PC-9 (cell line): ENCODE results near the gene ATG10. TPM values are rescaled to one million over a fixed set of nuclear protein-coding genes. Genes with fewer than 3 reads are reported as not detected.
"Not testable (repeated sequence)": the region's sequence is repeated elsewhere in the genome, so short reads cannot be mapped to it uniquely, and the experiment has no call there.

Source experiments
- BruUV-seq: library from RNA; stranded (reverse); fragments of 400-500 nt; replicated peaks from 2 replicates; lab custom pipeline; 2021; lab: Mats Ljungman, UMichigan
- CTCF ChIA-PET: fragments of 300-600 bp; sonication (Branson Sonifier 250); formaldehyde crosslinking; loops from one replicate; lab custom pipeline; 2022; ENCODE audit warnings: antibody characterized with exemption; lab: Charles Lee
- POLR2A ChIA-PET: fragments of 300-600 bp; sonication (Branson Sonifier 250); formaldehyde crosslinking; loops from one replicate; lab custom pipeline; 2022; ENCODE audit warnings: antibody characterized with exemption; ENCODE audit not compliant: unreplicated experiment; lab: Charles Lee
- DNase-seq, 2 experiments: peaks; one replicate each; pipeline versions ENCODE4 v3.0.0 to v3.0.0-alpha.2; 2015 to 2022; ENCODE audit warnings: mixed read lengths in 1 of 2
- H2AFZ ChIP-seq: fragments of 200-600 bp; sonication (generic); 2 replicates; pipeline ENCODE4 v1.8.1; 2017; ENCODE audit warnings: antibody characterized with exemption
- H3F3A ChIP-seq: fragments of 200-600 bp; sonication (generic); 2 replicates; pipeline ENCODE4 v1.8.1; 2017; ENCODE audit warnings: antibody characterized with exemption, mild to moderate bottlenecking, low read depth; ENCODE audit not compliant: insufficient read depth
- H3K27ac ChIP-seq: fragments of 200-600 bp; sonication (generic); 2 replicates; pipeline ENCODE4 v1.6.1; 2016; ENCODE audit warnings: mixed run types
- H3K27me3 ChIP-seq: fragments of 200-600 bp; sonication (generic); 2 replicates; pipeline ENCODE4 v1.6.1; 2016; ENCODE audit warnings: low read depth, mixed run types; ENCODE audit not compliant: insufficient read depth
- H3K36me3 ChIP-seq: fragments of 200-600 bp; sonication (generic); 2 replicates; pipeline ENCODE4 v1.6.1; 2016; ENCODE audit warnings: low read depth, mixed run types
- H3K4me1 ChIP-seq: fragments of 200-600 bp; sonication (generic); replicated peaks from 2 replicates; pipeline ENCODE4 v1.6.1; 2016; ENCODE audit warnings: mixed run types; ENCODE audit not compliant: insufficient read depth
- H3K4me2 ChIP-seq: fragments of 200-600 bp; sonication (generic); 2 replicates; pipeline ENCODE4 v1.6.1; 2017; ENCODE audit warnings: mixed run types
- H3K4me3 ChIP-seq: fragments of 200-600 bp; sonication (generic); 2 replicates; pipeline ENCODE4 v1.6.1; 2016; ENCODE audit warnings: mixed run types
- H3K79me2 ChIP-seq: fragments of 200-600 bp; sonication (generic); 2 replicates; pipeline ENCODE4 v1.6.1; 2017; ENCODE audit warnings: low read depth, mixed run types
- H3K9me2 ChIP-seq: fragments of 200-600 bp; sonication (generic); 2 replicates; pipeline ENCODE4 v1.8.1; 2017; ENCODE audit warnings: mild to moderate bottlenecking; ENCODE audit not compliant: insufficient read depth
- H3K9me3 ChIP-seq: fragments of 200-600 bp; sonication (generic); 2 replicates; pipeline ENCODE4 v1.8.1; 2016; ENCODE audit warnings: low read depth; ENCODE audit not compliant: insufficient read depth
- H4K20me1 ChIP-seq: fragments of 200-600 bp; sonication (generic); 2 replicates; pipeline ENCODE4 v1.8.1; 2017; ENCODE audit not compliant: insufficient read depth
- EZH2 ChIP-seq: fragments of 200-600 bp; sonication (generic); IDR thresholded peaks from 2 replicates; pipeline ENCODE4 v1.8.0; 2017; ENCODE audit warnings: antibody characterized with exemption, low read depth
- intact Hi-C: fragments of 100-400 bp; cut with micrococcal nuclease; formaldehyde crosslinking; loops from one replicate; pipeline ENCODE4 v1.10.0; 2022; ENCODE audit not compliant: unreplicated experiment
- total RNA-seq: library from RNA; stranded (reverse); gene quantifications from 2 replicates; pipeline ENCODE4 v1.2.3, GENCODE V29; 2021
- TF ChIP-seq, protein P1 (sequence below): fragments of 200-600 bp; sonication (generic); conservative IDR thresholded peaks from 2 replicates; pipeline ENCODE4 v1.6.1; 2017; ENCODE audit warnings: mixed run types, antibody characterized with exemption, mild to moderate bottlenecking, moderate library complexity

Gene ATG10
- total RNA-seq, 1 experiment from 2014 or later, result 12.7 TPM

DNA sequence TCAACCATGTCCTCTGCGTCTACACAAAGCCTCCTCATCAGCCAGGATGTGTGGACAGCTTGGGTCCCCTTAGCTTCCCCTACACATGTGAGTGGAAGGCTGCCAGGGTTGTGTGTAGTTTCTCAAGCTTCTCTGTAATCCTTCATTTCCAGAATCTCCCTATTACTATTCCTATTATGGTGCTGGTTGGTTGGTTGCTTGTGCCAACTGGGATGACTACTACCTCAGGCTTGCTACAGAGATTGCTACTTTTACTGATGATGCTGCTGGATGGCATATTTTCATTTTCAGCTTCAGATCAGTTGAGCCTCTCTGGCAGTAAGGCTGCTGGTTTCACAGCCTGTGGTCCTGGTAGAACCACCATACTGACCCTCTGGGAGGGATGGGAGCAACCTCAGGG is 39.9 kb downstream of the ATG10 start:
- Histone ChIP-seq H4K20me1 (no peaks in the 10 kb centered on the region), H3K9me3 (no peaks in the 10 kb centered on the region), H3K27ac (no peak overlapping the region), H3K4me2 (no peak overlapping the region), H3K4me1 (no peaks in the 10 kb centered on the region; the same call in 1 of the 2 replicates), H3K36me3 (no peaks in the 10 kb centered on the region), H2AFZ (no peak overlapping the region), H3K4me3 (no peak overlapping the region), H3F3A (no peaks in the 10 kb centered on the region), H3K79me2 (no peaks in the 10 kb centered on the region), H3K9me2 (no peaks in the 10 kb centered on the region), H3K27me3 (no peaks in the 10 kb centered on the region)
- DNase-seq, result no peak
- BruUV-seq, result no TSS peak
- intact Hi-C loops, result no loop called here
- ChIA-PET POLR2A (no interaction called here), CTCF (no interaction called here)
- TF ChIP-seq, protein P1, sequence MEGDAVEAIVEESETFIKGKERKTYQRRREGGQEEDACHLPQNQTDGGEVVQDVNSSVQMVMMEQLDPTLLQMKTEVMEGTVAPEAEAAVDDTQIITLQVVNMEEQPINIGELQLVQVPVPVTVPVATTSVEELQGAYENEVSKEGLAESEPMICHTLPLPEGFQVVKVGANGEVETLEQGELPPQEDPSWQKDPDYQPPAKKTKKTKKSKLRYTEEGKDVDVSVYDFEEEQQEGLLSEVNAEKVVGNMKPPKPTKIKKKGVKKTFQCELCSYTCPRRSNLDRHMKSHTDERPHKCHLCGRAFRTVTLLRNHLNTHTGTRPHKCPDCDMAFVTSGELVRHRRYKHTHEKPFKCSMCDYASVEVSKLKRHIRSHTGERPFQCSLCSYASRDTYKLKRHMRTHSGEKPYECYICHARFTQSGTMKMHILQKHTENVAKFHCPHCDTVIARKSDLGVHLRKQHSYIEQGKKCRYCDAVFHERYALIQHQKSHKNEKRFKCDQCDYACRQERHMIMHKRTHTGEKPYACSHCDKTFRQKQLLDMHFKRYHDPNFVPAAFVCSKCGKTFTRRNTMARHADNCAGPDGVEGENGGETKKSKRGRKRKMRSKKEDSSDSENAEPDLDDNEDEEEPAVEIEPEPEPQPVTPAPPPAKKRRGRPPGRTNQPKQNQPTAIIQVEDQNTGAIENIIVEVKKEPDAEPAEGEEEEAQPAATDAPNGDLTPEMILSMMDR, result no peak
- no peak for TF ChIP-seq EZH2

DNA sequence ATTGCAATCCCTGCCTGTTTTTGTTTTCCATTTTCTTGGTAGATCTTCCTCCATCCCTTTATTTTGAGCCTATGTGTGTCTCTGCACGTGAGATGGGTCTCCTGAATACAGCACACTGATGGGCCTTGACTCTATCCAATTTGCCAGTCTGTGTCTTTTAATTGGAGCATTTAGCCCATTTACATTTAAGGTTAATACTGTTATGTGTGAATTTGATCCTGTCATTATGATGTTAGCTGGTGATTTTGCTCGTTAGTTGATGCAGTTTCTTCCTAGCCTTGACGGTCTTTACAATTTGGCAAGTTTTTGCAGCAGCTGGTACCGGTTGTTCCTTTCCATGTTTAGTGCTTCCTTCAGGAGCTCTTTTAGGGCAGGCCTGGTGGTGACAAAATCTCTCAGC is 42.8 kb downstream of the ATG10 start:
- H2AFZ ChIP-seq, H3F3A ChIP-seq, H3K4me2 ChIP-seq, H3K27ac ChIP-seq, H4K20me1 ChIP-seq, H3K27me3 ChIP-seq, H3K36me3 ChIP-seq, BruUV-seq, H3K4me1 ChIP-seq, H3K79me2 ChIP-seq, CTCF ChIA-PET, H3K4me3 ChIP-seq, intact Hi-C loops, H3K9me3 ChIP-seq, H3K9me2 ChIP-seq, DNase-seq: not testable (repeated sequence)
- POLR2A ChIA-PET, result interaction anchor here (0.7 kb wide), 1 partner anchor 1204 kb away, joined by 3 read pairs; no protein-coding TSS in a partner anchor

DNA sequence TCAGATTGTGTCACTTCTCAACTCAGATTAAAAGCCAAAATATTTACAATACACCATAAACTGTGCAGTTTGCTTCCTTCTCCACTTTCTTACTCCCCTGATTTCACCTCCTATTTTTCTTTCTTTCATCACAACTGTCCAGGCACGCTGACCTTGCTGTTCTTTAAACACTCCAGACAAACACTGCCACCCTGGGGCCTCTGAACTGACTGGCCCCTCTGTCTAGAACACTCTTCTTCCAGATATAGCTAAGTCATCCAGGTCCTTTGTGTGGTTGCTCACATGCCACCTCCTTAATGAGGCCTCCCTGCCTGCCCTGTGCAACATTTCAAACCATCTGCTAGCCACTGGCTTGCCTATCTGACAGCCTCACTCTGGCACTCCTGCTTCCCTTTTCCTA is 46.6 kb downstream of the ATG10 start:
- no peak for DNase-seq
- POLR2A ChIA-PET, result no interaction called here
- Histone ChIP-seq H3K4me2 (no peak overlapping the region), H3K9me3 (no peaks in the 10 kb centered on the region), H3K27ac (no peak overlapping the region), H3K9me2 (no peaks in the 10 kb centered on the region), H3F3A (no peaks in the 10 kb centered on the region), H4K20me1 (no peaks in the 10 kb centered on the region; the same call in 1 of the 2 replicates), H2AFZ (no peak overlapping the region), H3K36me3 (no peaks in the 10 kb centered on the region), H3K79me2 (no peaks in the 10 kb centered on the region), H3K4me1 (no peaks in the 10 kb centered on the region), H3K27me3 (no peaks in the 10 kb centered on the region), H3K4me3 (no peak overlapping the region)
- no TSS peak for BruUV-seq
- intact Hi-C loops, result no loop called here
- CTCF ChIA-PET, result no interaction called here
- TF ChIP-seq EZH2, result no peak
- TF ChIP-seq, protein P1, result no peak
